ENCODE results near the gene UMAD1.

Gene UMAD1

DNA sequence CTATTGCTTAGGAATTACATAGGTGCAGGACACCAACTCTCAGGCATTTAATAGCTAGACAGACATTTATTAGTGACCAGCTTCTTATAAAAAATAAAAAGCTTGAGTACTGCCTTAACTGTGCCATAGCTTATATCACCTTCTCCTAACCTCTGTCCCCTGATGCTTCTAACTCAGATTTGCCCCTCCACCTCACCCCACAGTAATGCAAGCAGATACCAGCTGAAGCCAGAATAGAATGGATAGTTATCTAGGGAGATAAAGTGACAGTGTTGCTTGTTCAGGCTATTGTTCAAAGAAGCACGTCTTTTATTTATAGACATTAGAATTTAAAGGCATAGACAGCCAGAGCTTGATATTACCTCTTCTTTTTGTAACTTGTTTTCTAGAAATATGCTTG, 228.5 kb downstream of the UMAD1 start:
- TF ChIP-seq ZFX (IDR thresholded peaks at IDR 0.05; ENCODE audit: borderline replicate concordance), result no peak
- TF ChIP-seq CTCF (IDR thresholded peaks at IDR 0.05), result no peak
- H3K27ac ChIP-seq, result no peak overlapping the region

DNA sequence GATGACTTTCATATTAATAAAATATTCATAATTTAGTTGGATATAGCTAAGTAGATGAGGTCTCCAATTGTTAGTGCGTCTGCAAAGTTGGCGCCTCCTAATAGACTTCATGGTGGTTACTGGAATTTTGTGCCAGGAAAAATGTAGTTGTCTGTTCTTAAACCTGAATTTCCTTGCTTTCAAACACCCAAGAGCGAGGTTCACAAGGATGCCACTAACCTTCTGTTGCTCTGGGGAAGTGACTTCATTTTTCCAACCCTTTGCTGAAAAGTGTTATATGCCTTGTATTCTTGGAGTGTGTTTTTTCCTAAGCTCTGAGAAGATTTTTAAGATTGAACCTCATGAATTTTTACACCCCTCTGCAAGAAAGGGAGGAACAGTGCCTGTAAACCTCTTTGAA, 229.1 kb downstream of the UMAD1 start:
- TF ChIP-seq ZFX (IDR thresholded peaks at IDR 0.05; ENCODE audit: borderline replicate concordance) (no peak), CTCF (IDR thresholded peaks at IDR 0.05) (no peak)
- H3K27ac ChIP-seq, result no peak overlapping the region

DNA sequence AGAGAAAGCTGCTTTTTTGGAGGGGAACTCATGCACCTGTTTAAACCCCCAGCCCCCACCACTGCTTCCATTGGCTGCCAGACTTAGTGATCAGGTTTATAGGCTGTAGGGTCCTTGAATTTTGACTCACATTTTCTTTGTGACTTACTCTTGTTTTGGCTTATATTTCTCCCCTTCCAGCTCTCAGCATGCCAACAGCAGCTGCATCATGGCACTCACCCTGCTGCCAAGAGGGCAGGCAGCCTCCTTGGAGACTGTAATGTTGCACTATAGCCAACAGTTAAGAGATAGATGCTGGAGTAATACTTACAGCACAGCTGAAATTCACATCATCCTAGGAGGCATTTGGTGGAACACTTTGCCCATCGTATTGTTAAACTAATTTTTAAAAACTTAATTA, 230.0 kb downstream of the UMAD1 start:
- H3K27ac ChIP-seq, result no peak overlapping the region
- TF ChIP-seq CTCF (IDR thresholded peaks at IDR 0.05), result no peak
- no peak for TF ChIP-seq ZFX (IDR thresholded peaks at IDR 0.05; ENCODE audit: borderline replicate concordance)

GRCh38 chr7:7876419-7876818, 235.9 kb downstream of the UMAD1 start:
- TF ChIP-seq ZFX (IDR thresholded peaks at IDR 0.05; ENCODE audit: borderline replicate concordance), result no peak
- TF ChIP-seq CTCF (IDR thresholded peaks at IDR 0.05), result no peak

GRCh38 chr7:7881581-7881980, 241.0 kb downstream of the UMAD1 start:
- no peak overlapping the region for H3K27ac ChIP-seq
- no peak for TF ChIP-seq CTCF (IDR thresholded peaks at IDR 0.05)
- TF ChIP-seq ZFX (IDR thresholded peaks at IDR 0.05; ENCODE audit: borderline replicate concordance), result no peak

More at GRCh38 chr7:7876419-7876818, 235.9 kb downstream of the UMAD1 start:
- no peak overlapping the region for H3K27ac ChIP-seq

GRCh38 chr7:7882888-7883287, 242.3 kb downstream of the UMAD1 start:
- no peak overlapping the region for H3K27ac ChIP-seq
- TF ChIP-seq ZFX (IDR thresholded peaks at IDR 0.05; ENCODE audit: borderline replicate concordance) (no peak), CTCF (IDR thresholded peaks at IDR 0.05) (no peak)

GRCh38 chr7:7883394-7883793, 242.8 kb downstream of the UMAD1 start:
- TF ChIP-seq ZFX (IDR thresholded peaks at IDR 0.05; ENCODE audit: borderline replicate concordance) (no peak), CTCF (IDR thresholded peaks at IDR 0.05) (no peak)
- H3K27ac ChIP-seq, result no peak overlapping the region

Measured in 22Rv1 (cell line).